SHP77 treated with DMSO at 0.1 percent for 48 hours (cell line): Measurements from ENCODE around the gene BMP7.
"Not testable (repeated sequence)": the region's sequence is repeated elsewhere in the genome, so short reads cannot be mapped to it uniquely, and the experiment has no call there.

Source experiments
- DNase-seq: peaks from one replicate; lab custom pipeline; 2025; lab: John Stamatoyannopoulos, UW

Gene BMP7

GRCh38 chr20:57167292-57167655 lies 99.2 kb downstream of the BMP7 start:
- no peak for DNase-seq

- DNase-seq: no peak
Measured at GRCh38 chr20:57166568-57167291, 99.7 kb downstream of the BMP7 start.

DNA sequence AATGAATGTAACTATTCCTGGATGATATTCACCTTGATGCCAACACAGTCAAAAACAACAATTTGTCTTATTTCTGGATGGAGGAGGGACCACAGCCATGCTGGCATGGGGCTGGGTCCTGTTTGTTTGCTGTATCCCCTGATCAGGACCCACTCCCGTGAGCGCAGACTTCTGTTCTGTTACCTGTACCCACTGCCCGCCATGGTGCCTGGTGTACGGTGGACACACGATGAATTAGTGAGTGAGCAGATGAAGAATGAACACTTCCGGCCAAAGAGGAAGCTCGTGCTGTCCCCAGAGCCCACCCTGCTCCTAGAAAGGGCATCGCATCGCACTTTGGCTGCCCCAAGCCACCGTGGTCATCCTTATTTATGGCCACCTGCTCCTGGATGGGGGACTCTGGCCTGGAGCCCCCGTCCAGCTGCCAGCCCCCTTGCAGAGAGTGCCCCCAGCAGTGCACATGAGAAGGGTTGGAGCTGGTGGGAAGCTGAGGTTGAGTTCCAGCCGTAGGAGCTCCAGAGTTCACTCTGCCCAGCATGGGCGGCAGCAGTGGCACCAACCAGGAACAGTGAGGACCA lies 100.9 kb downstream of the BMP7 start:
- no peak for DNase-seq

GRCh38 chr20:57164872-57165271 lies 101.6 kb downstream of the BMP7 start:
- no peak for DNase-seq

DNA sequence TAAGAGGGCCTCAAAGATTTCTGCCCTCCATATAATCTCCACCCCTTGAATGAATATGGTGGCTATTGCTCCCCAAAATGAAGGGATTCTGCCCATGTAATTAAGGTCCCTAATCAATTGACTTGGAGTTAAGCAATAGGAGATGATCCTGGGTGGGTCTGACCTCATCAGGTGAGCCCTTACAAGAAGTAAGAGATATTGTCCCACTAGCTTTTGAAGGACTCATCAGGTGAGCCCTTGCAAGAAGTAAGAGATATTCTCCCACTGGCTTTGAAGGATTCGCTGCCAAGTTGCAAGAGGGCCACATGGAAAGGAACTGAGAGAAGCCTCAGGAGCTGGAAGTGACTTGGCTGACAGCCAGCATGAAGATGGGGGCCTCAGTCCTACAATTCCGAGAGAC lies 103.4 kb downstream of the BMP7 start:
- DNase-seq: no peak

DNA sequence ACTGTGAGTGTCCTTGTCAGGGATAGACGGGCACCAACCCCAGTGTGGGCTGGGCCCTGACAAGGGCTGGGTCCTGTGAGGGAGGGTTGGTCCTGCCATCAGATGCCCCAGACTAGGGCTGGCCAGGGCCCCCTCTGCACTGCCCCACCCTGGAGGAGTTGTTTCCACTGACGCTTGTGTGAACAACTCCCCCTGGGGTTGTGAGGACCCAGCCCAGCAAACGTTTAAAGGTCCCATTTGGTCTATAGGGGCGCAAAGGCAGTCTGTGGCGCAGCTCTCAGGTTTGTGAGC lies 104.1 kb downstream of the BMP7 start:
- DNase-seq: no peak

DNA sequence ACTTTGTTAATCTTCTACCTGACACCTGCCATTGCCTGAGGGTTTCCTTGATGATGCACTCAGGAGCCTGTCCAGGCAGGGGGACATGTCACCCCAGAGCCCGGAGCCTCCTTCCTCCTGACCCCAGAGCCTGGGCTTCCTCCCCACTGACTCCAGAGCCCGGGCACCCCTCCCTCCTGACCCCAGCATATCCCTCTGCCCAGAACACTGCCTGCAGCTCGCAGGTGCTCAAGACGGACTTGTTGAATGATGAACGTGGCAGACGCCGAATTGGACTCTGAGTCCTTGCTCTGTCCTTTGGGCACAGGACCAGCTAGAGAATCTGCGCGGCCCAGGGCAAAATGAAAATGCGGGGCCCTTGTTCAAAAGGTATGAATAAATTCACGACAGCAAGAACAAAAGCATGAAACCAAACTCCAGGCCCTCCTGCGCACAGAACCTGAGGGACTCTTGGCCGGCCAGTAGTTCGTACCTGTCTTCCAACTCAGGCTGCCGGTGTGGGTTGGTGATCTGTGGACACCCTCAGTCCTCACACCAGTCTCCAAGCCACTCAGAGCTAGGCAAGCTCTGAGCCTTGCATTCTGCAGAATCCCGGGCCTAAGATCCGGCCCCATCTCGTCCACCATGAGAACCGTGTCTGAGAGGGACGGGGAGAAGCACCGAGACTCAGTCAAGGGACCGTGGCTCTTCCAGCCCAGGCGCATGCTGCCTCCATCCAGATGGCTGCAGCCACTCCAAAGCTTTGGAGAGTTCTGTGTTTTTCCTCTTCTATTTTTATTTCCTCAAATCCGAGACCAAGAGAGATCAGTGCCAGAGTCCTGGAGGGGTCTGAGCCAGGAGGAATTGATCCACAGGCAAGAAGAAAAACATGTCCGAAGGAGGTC lies 104.7 kb downstream of the BMP7 start:
- DNase-seq: no peak

DNA sequence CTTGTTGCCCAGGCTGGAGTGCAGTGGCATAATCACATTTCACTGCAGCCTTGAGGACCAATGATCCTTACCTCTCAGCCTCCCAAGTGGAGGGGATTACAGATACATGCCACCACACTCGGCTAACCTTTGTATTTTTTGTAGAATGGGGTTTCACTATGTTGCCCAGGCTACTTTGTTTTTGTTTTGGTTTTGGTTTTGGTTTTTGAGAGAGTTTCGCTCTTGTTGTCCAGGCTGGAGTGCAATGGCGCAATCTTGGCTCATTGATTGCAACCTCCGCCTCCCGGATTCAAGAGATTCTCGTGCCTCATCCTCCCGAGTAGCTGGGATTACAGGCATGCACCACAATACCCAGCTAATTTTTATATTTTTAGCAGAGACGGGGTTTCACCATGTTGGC lies 105.5 kb downstream of the BMP7 start:
- no peak for DNase-seq

- no peak for DNase-seq
Measured at GRCh38 chr20:57159945-57160610, 106.4 kb downstream of the BMP7 start.

- DNase-seq: no peak
Measured at GRCh38 chr20:57159193-57159851, 107.1 kb downstream of the BMP7 start.

- no peak for DNase-seq
Measured at GRCh38 chr20:57158474-57158873, 108.0 kb downstream of the BMP7 start.

DNA sequence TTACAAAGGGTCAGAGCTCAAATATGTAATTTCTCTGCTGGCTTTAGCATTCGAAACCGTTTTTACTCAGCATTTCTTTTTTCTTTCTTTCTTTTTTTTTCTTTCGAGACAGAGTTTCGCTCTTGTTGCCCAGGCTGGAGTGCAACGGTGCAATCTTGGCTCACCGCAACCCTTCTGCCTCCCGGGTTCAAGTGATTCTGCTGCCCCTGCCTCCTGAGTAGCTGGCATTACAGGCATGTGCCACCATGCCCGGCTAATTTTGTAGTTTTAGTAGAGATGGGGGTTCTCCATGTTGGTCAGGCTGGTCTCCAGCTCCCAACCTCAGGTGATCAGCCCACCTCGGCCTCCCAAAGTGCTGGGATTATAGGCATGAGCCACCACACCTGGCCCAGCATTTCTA lies 108.7 kb downstream of the BMP7 start:
- not testable (repeated sequence) for DNase-seq

DNA sequence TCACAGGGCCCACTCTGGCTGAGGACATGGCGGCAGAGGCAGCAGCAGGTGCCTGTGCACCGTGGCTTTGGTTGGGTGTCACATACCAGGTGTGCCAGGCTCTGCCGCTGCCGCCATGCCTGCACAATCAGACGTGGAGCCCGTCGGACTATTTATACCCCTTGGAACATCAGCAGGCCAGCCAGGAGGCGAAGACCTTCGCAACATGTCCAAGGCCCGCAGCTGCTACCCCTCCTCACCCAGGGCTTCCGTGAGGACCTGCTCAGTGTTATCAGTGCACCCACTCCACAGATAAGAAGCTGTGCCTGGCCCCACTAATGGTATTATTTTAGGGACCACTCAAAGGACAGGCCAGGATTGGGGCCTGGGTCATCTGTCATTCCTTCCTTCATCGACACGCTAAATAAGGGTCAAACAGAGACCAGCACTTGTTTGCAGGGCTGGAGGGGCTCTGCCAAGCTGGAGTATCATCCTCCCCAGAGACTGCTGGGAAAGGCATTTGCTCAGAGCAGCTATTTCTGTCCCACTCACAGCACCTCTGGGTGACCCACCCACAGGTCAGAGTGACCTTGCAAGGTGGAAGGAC lies 109.2 kb downstream of the BMP7 start:
- no peak for DNase-seq

DNA sequence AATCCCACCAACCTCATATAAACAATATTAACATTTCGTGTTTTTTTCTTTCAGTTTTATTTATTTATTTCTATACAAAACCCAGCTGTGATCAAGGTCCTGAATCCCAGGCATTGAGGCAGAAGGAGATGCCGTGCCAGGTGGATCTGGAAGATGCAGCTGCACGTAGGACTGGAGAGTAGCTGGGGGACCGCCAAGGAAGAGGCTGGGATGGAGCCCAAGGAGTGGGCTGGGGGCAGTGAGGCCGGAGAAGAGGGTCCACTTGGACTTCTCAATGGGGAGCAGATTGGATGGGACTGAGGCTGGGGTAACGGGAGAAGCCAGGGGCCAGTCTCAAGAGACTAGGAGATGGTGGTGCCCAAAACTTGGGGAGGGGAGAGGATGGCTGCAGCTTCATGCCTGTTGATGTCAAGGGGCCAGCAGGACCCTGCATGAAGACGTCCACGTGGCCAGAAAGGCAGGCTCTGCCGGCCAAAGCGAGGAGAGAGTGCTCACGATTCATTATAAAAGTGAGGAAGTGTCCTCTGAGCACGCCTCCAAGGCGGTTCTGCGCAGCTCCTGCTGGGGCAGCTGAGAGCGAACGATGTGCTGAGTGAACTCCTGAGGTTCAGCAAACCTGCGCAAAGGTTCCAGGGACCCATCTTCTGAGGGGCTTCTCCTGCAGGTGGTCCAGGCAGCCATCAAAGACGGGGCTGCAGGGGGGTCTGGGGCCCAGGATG lies 110.3 kb downstream of the BMP7 start:
- DNase-seq: no peak

GRCh38 chr20:57155415-57155814 lies 111.0 kb downstream of the BMP7 start:
- no peak for DNase-seq

GRCh38 chr20:57153238-57153905 lies 113.1 kb downstream of the BMP7 start:
- DNase-seq: no peak

- DNase-seq: no peak
Measured at GRCh38 chr20:57152557-57152956, 113.9 kb downstream of the BMP7 start.

GRCh38 chr20:57150559-57150958 lies 115.9 kb downstream of the BMP7 start:
- no peak for DNase-seq

- DNase-seq: no peak
Measured at GRCh38 chr20:57148263-57148662, 118.2 kb downstream of the BMP7 start.

DNA sequence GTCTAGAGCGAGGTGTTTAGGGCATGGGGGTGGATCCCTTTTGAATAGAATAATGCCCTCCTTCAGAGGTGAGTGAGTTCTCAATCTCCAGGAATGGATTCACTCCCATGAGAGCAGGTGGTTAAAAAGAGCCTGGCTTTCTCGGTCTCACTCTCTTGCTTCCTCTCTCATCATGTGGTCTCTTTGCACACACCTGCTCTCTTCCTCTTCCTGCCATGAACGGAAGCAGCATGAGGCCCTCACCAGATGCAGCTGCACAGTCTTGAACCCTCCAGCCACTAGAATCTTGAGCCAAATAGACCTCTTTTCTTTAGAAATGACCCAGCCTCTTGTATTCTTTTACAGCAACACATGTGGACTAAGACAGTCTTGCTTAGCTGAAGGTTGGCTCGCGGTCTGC lies 119.3 kb downstream of the BMP7 start:
- DNase-seq: no peak

- no peak for DNase-seq
Measured at GRCh38 chr20:57146155-57146554, 120.3 kb downstream of the BMP7 start.
